H1 (cell line): ENCODE results near the gene SIX5. TPM values are rescaled to one million over a fixed set of nuclear protein-coding genes. Genes with fewer than 3 reads are reported as not detected.

Experiments used
- BRCA1 ChIP-seq: IDR thresholded peaks from 2 replicates; pipeline ENCODE4 v1.6.1; 2012; ENCODE audit warnings: low read depth, low read length, improper control_type of control experiment
- CEBPB ChIP-seq: IDR thresholded peaks from 2 replicates; pipeline ENCODE4 v1.6.1; 2012; ENCODE audit warnings: low read depth, low read length
- GTF2F1 ChIP-seq: IDR thresholded peaks from 2 replicates; pipeline ENCODE4 v1.6.1; 2012; ENCODE audit warnings: low read depth, low read length, improper control_type of control experiment, borderline replicate concordance
- KDM5A ChIP-seq: fragments of 200-600 bp; IDR thresholded peaks from 2 replicates; pipeline ENCODE4 v1.7.1; 2012; ENCODE audit warnings: mild to moderate bottlenecking, low read length, inconsistent platforms, mixed read lengths
- polyA plus RNA-seq, 7 experiments: library from polyadenylated mRNA; depleted of rRNA in 3 of 7; stranded (reverse) in 5 of 7; unstranded in 2 of 7; fragments of >200 nt in 5 of 7; fragments of 200-250 nt in 2 of 7; gene quantifications; 1 replicate in 5 of 7; 2 replicates in 1 of 7; 4 replicates in 1 of 7; pipeline versions ENCODE4 v1.2.1 to v1.2.3, GENCODE V29; 2011 to 2013; ENCODE audit warnings: missing spikeins in 2 of 7, mixed read lengths in 2 of 7
- total RNA-seq: library from RNA; stranded (reverse); fragmentation: NEBNext Ultra II Directional; extraction: Animal tissue kit (Norgen Biotek cat#: 25700); gene quantifications from 2 replicates; pipeline ENCODE4 v1.2.1, GENCODE V29; 2021
- TF ChIP-seq, protein P1 (sequence below): fragments of 300-600 bp; sonication (generic); IDR thresholded peaks from 2 replicates; pipeline ENCODE4 v1.7.1; 2012; ENCODE audit warnings: low read length, moderate library complexity, mild to moderate bottlenecking, inconsistent platforms; ENCODE audit not compliant: insufficient replicate concordance
- TF ChIP-seq, protein P2 (sequence below): IDR thresholded peaks from 2 replicates; pipeline ENCODE4 v1.6.1; 2012; ENCODE audit warnings: low read length, inconsistent platforms

SIX5 gene
- total and polyA plus RNA-seq, 2 of the 8 experiments (the other 6 are each of a cell fraction or from before 2014, with no cell fraction given) = 20.9 to 24.2 TPM

DNA sequence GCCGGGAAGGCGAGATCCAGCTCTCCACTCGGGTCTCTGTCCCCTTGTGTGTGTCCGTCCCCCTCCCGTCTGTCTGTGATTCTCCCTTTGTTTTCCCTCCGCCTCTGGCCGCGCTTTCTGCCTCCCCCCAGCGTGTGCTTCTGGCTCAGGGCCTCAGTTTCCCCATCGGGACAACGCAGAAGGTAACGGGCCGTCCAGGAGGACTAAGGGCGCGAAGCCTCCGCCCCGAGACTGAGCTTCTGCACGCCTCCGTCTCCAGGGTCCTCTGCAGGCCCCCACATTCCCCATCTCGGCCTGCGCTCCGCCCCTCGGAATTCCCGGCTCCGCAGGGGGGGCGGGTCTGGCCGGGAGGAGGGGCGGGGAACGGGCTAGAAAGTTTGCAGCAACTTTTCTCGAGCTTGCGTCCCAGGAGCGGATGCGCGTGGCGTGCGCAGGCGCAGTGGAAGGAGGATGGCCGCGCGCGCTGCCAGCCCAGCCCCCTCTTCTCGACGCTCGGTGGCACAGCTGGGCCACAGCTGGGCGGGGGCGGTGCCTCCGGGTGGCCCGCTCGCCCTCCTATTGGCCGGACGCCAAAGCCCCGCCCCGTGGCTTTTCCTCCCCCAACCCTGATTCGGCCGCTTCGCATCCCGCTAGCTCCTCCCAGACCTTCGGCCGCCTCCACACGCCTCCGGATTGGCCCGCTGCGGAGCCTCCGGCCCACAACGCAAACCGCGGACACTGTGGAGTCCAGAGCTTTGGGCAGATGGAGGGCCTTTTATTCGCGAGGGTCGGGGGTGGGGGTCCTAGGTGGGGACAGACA lies at the start of gene SIX5 (continued):
- TF ChIP-seq, protein P1, sequence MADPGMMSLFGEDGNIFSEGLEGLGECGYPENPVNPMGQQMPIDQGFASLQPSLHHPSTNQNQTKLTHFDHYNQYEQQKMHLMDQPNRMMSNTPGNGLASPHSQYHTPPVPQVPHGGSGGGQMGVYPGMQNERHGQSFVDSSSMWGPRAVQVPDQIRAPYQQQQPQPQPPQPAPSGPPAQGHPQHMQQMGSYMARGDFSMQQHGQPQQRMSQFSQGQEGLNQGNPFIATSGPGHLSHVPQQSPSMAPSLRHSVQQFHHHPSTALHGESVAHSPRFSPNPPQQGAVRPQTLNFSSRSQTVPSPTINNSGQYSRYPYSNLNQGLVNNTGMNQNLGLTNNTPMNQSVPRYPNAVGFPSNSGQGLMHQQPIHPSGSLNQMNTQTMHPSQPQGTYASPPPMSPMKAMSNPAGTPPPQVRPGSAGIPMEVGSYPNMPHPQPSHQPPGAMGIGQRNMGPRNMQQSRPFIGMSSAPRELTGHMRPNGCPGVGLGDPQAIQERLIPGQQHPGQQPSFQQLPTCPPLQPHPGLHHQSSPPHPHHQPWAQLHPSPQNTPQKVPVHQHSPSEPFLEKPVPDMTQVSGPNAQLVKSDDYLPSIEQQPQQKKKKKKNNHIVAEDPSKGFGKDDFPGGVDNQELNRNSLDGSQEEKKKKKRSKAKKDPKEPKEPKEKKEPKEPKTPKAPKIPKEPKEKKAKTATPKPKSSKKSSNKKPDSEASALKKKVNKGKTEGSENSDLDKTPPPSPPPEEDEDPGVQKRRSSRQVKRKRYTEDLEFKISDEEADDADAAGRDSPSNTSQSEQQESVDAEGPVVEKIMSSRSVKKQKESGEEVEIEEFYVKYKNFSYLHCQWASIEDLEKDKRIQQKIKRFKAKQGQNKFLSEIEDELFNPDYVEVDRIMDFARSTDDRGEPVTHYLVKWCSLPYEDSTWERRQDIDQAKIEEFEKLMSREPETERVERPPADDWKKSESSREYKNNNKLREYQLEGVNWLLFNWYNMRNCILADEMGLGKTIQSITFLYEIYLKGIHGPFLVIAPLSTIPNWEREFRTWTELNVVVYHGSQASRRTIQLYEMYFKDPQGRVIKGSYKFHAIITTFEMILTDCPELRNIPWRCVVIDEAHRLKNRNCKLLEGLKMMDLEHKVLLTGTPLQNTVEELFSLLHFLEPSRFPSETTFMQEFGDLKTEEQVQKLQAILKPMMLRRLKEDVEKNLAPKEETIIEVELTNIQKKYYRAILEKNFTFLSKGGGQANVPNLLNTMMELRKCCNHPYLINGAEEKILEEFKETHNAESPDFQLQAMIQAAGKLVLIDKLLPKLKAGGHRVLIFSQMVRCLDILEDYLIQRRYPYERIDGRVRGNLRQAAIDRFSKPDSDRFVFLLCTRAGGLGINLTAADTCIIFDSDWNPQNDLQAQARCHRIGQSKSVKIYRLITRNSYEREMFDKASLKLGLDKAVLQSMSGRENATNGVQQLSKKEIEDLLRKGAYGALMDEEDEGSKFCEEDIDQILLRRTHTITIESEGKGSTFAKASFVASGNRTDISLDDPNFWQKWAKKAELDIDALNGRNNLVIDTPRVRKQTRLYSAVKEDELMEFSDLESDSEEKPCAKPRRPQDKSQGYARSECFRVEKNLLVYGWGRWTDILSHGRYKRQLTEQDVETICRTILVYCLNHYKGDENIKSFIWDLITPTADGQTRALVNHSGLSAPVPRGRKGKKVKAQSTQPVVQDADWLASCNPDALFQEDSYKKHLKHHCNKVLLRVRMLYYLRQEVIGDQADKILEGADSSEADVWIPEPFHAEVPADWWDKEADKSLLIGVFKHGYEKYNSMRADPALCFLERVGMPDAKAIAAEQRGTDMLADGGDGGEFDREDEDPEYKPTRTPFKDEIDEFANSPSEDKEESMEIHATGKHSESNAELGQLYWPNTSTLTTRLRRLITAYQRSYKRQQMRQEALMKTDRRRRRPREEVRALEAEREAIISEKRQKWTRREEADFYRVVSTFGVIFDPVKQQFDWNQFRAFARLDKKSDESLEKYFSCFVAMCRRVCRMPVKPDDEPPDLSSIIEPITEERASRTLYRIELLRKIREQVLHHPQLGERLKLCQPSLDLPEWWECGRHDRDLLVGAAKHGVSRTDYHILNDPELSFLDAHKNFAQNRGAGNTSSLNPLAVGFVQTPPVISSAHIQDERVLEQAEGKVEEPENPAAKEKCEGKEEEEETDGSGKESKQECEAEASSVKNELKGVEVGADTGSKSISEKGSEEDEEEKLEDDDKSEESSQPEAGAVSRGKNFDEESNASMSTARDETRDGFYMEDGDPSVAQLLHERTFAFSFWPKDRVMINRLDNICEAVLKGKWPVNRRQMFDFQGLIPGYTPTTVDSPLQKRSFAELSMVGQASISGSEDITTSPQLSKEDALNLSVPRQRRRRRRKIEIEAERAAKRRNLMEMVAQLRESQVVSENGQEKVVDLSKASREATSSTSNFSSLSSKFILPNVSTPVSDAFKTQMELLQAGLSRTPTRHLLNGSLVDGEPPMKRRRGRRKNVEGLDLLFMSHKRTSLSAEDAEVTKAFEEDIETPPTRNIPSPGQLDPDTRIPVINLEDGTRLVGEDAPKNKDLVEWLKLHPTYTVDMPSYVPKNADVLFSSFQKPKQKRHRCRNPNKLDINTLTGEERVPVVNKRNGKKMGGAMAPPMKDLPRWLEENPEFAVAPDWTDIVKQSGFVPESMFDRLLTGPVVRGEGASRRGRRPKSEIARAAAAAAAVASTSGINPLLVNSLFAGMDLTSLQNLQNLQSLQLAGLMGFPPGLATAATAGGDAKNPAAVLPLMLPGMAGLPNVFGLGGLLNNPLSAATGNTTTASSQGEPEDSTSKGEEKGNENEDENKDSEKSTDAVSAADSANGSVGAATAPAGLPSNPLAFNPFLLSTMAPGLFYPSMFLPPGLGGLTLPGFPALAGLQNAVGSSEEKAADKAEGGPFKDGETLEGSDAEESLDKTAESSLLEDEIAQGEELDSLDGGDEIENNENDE = no peak
- TF ChIP-seq BRCA1 = no peak
- peak; percentile 85; the same call in 1 of the 2 replicates for TF ChIP-seq GTF2F1
- TF ChIP-seq CEBPB = 0 out of 2 replicates have a peak, but pooled peaks have one; percentile 1
- TF ChIP-seq KDM5A = no peak
- TF ChIP-seq, protein P2, sequence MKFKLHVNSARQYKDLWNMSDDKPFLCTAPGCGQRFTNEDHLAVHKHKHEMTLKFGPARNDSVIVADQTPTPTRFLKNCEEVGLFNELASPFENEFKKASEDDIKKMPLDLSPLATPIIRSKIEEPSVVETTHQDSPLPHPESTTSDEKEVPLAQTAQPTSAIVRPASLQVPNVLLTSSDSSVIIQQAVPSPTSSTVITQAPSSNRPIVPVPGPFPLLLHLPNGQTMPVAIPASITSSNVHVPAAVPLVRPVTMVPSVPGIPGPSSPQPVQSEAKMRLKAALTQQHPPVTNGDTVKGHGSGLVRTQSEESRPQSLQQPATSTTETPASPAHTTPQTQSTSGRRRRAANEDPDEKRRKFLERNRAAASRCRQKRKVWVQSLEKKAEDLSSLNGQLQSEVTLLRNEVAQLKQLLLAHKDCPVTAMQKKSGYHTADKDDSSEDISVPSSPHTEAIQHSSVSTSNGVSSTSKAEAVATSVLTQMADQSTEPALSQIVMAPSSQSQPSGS = peak; percentile 71; the same call in 1 of the 2 replicates
